Activated naive CD4-positive, alpha-beta T cell treated with anti-CD3 and anti-CD28 coated beads for 36 hours (primary cell): ENCODE measurements around the gene RUNX3. TPM values are rescaled to one million over a fixed set of nuclear protein-coding genes. Genes with fewer than 3 reads are reported as not detected.
"Not testable (repeated sequence)": the region's sequence is repeated elsewhere in the genome, so short reads cannot be mapped to it uniquely, and the experiment has no call there.

Source experiments
- CTCF ChIA-PET: fragments of 350-600 bp; sonication (Branson Sonifier 250); formaldehyde crosslinking; loops from one replicate; lab custom pipeline; 2021; ENCODE audit warnings: antibody characterized with exemption; lab: Charles Lee
- DNase-seq: peaks from one replicate; pipeline ENCODE4 v3.0.0-alpha.2; 2020
- H3K27ac Mint-ChIP-seq: one replicate; pipeline ENCODE4 v1.8.0; 2021; ENCODE audit warnings: mild to moderate bottlenecking, mixed read lengths
- H3K27me3 Mint-ChIP-seq: one replicate; pipeline ENCODE4 v1.8.0; 2021; ENCODE audit warnings: low read depth, mixed read lengths
- H3K36me3 Mint-ChIP-seq: one replicate; pipeline ENCODE4 v1.8.0; 2021; ENCODE audit warnings: low read depth, mixed read lengths
- H3K4me1 Mint-ChIP-seq: one replicate; pipeline ENCODE4 v1.8.0; 2021; ENCODE audit warnings: low read depth, mixed read lengths
- H3K4me3 Mint-ChIP-seq: one replicate; pipeline ENCODE4 v1.8.0; 2021; ENCODE audit warnings: mild to moderate bottlenecking, moderate library complexity, mixed read lengths
- H3K9me3 Mint-ChIP-seq: one replicate; pipeline ENCODE4 v1.8.0; 2021; ENCODE audit warnings: mixed read lengths
- intact Hi-C: fragments of 100-400 bp; cut with micrococcal nuclease; formaldehyde crosslinking; loops from one replicate; pipeline ENCODE4 v1.15.1; 2023
- total RNA-seq, 2 experiments: library from RNA; stranded (reverse); gene quantifications; one replicate each; pipeline ENCODE4 v1.2.3, GENCODE V29; 2021

The RUNX3 gene
- total RNA-seq, 2 experiments from 2014 or later = 72.3 to 83.8 TPM

DNA sequence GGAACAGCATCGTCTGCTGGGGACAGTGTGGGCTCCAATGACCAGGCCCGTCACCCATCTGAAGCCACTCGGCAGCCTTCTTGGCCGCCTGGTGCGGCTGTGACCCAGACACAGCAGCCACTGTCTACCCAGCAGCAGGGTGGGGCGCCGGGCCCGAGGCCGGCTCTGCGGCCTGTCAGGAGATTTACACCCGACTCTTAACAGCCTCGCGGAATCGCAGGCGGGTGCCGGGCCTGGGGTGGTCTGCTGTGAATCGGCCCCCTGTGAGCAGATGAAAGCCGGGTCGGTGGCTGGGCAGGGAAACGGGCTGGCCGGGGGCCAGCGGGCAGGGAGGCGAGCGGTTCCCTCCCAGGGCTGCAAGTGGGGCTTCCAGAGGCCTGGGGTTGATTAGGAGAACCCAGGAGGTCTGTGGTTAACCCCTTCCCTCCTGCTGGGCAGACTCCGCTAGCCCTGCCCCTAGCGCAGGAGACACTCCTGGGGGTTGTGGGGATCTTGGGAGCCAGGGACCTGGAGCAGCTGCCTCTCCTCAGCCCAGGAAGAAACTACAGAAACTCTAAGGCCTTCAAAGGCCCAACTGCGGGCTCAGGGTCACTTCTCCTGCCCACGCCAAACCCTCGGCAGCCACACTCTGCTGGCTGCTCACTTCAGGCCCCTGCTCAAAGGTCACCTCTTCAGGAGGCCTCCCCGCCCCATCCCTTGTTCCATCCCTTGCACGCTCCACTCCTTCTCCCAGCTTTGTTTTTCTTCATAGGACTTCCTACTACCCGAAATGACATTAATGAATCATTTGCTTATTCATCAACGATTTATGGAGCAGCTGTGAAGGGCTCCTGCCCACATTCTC, 15.6 kb downstream of the RUNX3 start:
- DNase-seq = no peak
- no peaks in the 10 kb centered on the region for H3K9me3 Mint-ChIP-seq
- CTCF ChIA-PET = interaction anchor here (1.5 to 3.2 kb wide), 2 partner anchors 37 to 123 kb away, joined by 3 to 10 read pairs; no protein-coding TSS in a partner anchor
- intact Hi-C loops = no loop called here
- peak overlapping the region; percentile 62 for H3K27ac Mint-ChIP-seq
- no peak overlapping the region for H3K4me3 Mint-ChIP-seq
- peaks cover 37% of the 10 kb centered on the region for H3K4me1 Mint-ChIP-seq
- no peaks in the 10 kb centered on the region for H3K27me3 Mint-ChIP-seq
- H3K36me3 Mint-ChIP-seq = peaks cover 49% of the 10 kb centered on the region

- H3K36me3 Mint-ChIP-seq = peaks cover 54% of the 10 kb centered on the region
- H3K4me1 Mint-ChIP-seq = peaks cover 38% of the 10 kb centered on the region
- intact Hi-C loops = no loop called here
- no peaks in the 10 kb centered on the region for H3K27me3 Mint-ChIP-seq
- H3K9me3 Mint-ChIP-seq = no peaks in the 10 kb centered on the region
- H3K27ac Mint-ChIP-seq = no peak overlapping the region
- CTCF ChIA-PET = interaction anchor here (1.0 to 3.2 kb wide), 3 partner anchors 38 to 123 kb away, joined by 3 to 10 read pairs (median 3); no protein-coding TSS in a partner anchor
- no peak overlapping the region for H3K4me3 Mint-ChIP-seq
- DNase-seq = no peak
Measured at GRCh38 chr1:24913616-24914225, 16.4 kb downstream of the RUNX3 start.

DNA sequence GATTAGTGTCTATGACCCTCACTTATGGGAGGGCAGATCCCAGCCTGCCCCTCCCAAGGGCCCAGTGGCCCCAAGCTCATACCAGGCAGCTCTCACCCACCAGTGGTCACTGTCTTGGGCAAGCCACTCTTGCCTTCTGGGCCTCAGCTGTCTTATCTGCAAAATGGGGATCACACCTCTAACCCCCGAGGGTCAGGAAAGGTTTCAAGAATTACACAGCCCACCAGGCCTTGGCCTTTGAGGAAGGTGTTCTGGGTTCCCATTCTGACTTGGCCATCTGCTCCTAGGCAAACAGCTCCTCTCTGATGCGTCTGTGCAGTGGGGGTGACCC, 16.8 kb downstream of the RUNX3 start:
- Mint-ChIP-seq H3K4me3 (no peak overlapping the region), H3K36me3 (peaks cover 51% of the 10 kb centered on the region), H3K9me3 (no peaks in the 10 kb centered on the region), H3K27me3 (no peaks in the 10 kb centered on the region), H3K27ac (no peak overlapping the region), H3K4me1 (peaks cover 38% of the 10 kb centered on the region)
- no peak for DNase-seq
- intact Hi-C loops = no loop called here
- CTCF ChIA-PET = interaction anchor here (0.9 to 3.2 kb wide), 5 partner anchors 18 to 185 kb away, joined by 3 to 10 read pairs (median 3); partner anchors contain the start of gene RUNX3

DNA sequence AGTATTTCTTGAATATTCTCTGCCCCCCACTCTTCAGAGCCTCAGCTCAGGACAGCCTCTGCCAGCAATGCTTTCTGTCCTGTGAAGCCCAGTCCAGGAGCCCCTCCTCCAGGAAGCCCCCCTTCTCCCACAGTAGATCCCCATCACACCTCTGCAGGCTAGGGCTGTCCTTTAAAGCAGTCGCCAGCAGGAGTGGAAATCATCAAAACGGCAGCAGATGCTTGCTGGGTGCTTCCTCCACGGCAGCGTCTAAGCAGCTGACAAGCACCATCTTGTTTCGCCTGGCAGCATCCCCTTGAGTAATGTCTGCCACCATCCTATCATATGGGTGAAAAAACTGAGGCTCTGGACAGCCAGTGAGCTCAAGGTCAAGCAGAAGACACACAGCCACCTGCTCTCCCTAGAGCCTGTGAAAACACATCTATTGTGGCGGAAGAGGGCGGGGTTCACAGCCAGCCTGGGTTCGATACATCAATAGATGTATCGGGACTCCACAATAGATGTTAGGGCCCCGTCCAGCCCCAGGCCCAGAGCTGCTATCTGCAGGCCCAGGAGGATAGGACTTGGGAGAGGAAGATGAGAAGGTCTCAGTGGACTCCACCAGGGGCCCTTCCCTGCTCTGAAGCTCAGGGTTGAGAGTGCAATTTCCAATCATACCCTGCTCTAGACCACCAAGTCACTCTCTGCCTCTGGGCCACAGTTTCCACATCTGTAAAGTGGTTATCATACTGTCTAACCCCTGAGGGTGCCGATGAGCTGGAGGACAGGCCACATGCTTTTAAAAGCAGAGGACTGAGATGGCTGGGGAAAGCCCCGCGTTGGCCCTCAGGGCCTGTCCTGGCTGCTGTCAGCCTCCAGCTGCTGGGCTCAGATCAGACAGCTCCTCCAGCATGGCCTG, 17.5 kb downstream of the RUNX3 start:
- Mint-ChIP-seq H3K27ac (peak overlapping the region; percentile 85), H3K36me3 (peaks cover 53% of the 10 kb centered on the region), H3K4me3 (no peak overlapping the region), H3K4me1 (peaks cover 41% of the 10 kb centered on the region), H3K9me3 (no peaks in the 10 kb centered on the region), H3K27me3 (no peaks in the 10 kb centered on the region)
- DNase-seq = peak; percentile 13
- CTCF ChIA-PET = interaction anchor here (0.9 to 3.2 kb wide), 5 partner anchors 18 to 186 kb away, joined by 3 to 10 read pairs (median 3); partner anchors contain the start of gene RUNX3
- intact Hi-C loops = no loop called here

DNA sequence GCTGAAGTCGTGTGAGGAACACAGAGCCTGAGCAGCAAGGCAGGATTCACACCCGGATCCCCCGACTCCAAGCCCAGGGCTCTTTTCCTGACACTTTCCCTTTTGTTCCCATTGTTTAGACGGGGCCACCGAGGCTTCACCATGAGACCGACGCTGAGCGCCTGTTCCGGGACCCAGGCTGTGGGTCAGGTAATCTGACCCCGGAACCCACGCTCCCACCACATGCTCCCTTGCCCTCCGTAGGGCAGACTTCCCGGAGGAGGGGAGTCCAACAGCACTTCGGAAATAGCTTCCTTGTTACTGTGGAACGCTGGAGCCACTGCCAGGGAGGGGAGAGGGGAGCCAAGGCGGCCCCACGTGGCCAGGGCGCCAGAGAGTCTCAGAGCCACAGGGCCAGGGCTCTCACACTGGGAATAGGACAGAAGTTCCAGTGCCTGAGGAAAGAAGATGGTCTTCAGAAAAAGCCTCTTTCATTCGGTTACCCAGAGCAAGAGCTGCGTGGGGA, 18.4 kb downstream of the RUNX3 start:
- H3K4me1 Mint-ChIP-seq = peaks cover 44% of the 10 kb centered on the region
- DNase-seq = no peak
- H3K27me3 Mint-ChIP-seq = no peaks in the 10 kb centered on the region
- intact Hi-C loops = loop anchor here (1.0 kb wide), 1 partner anchor 14 kb away; no protein-coding TSS in a partner anchor
- H3K4me3 Mint-ChIP-seq = no peak overlapping the region
- peak overlapping the region; percentile 85 for H3K27ac Mint-ChIP-seq
- no peaks in the 10 kb centered on the region for H3K9me3 Mint-ChIP-seq
- CTCF ChIA-PET = no interaction called here
- H3K36me3 Mint-ChIP-seq = peaks cover 54% of the 10 kb centered on the region

GRCh38 chr1:24910751-24911650, 19.1 kb downstream of the RUNX3 start:
- peak overlapping the region; percentile 85 for H3K27ac Mint-ChIP-seq
- peaks cover 59% of the 10 kb centered on the region for H3K36me3 Mint-ChIP-seq
- CTCF ChIA-PET = interaction anchor here (0.5 to 0.6 kb wide), 2 partner anchors 13 to 61 kb away, joined by 3 to 4 read pairs; no protein-coding TSS in a partner anchor
- no peaks in the 10 kb centered on the region for H3K27me3 Mint-ChIP-seq
- DNase-seq = peak; percentile 75
- no peak overlapping the region for H3K4me3 Mint-ChIP-seq
- H3K4me1 Mint-ChIP-seq = peaks cover 42% of the 10 kb centered on the region
- no peaks in the 10 kb centered on the region for H3K9me3 Mint-ChIP-seq
- intact Hi-C loops = loop anchor here (1.0 kb wide), 1 partner anchor 14 kb away; no protein-coding TSS in a partner anchor

- H3K36me3 Mint-ChIP-seq = peaks cover 56% of the 10 kb centered on the region
- intact Hi-C loops = no loop called here
- no peaks in the 10 kb centered on the region for H3K27me3 Mint-ChIP-seq
- no peak overlapping the region for H3K4me3 Mint-ChIP-seq
- no peak for DNase-seq
- no peaks in the 10 kb centered on the region for H3K9me3 Mint-ChIP-seq
- peaks cover 40% of the 10 kb centered on the region for H3K4me1 Mint-ChIP-seq
- CTCF ChIA-PET = no interaction called here
- peak overlapping the region; percentile 85 for H3K27ac Mint-ChIP-seq
Measured at GRCh38 chr1:24910210-24910609, 19.9 kb downstream of the RUNX3 start.

- peaks cover 52% of the 10 kb centered on the region for H3K36me3 Mint-ChIP-seq
- CTCF ChIA-PET = no interaction called here
Measured at GRCh38 chr1:24909388-24909898, 20.6 kb downstream of the RUNX3 start.

GRCh38 chr1:24908591-24909259, 21.4 kb downstream of the RUNX3 start:
- Mint-ChIP-seq H3K9me3 (no peaks in the 10 kb centered on the region), H3K36me3 (peaks cover 55% of the 10 kb centered on the region), H3K4me1 (peaks cover 34% of the 10 kb centered on the region), H3K4me3 (no peak overlapping the region), H3K27ac (no peak overlapping the region), H3K27me3 (no peaks in the 10 kb centered on the region)
- no peak for DNase-seq
- intact Hi-C loops = no loop called here
- CTCF ChIA-PET = no interaction called here

More at GRCh38 chr1:24909388-24909898, 20.6 kb downstream of the RUNX3 start:
- intact Hi-C loops = no loop called here
- H3K9me3 Mint-ChIP-seq = no peaks in the 10 kb centered on the region
- H3K4me3 Mint-ChIP-seq = no peak overlapping the region
- peaks cover 34% of the 10 kb centered on the region for H3K4me1 Mint-ChIP-seq
- H3K27ac Mint-ChIP-seq = peak overlapping the region; percentile 85
- DNase-seq = no peak
- H3K27me3 Mint-ChIP-seq = no peaks in the 10 kb centered on the region

DNA sequence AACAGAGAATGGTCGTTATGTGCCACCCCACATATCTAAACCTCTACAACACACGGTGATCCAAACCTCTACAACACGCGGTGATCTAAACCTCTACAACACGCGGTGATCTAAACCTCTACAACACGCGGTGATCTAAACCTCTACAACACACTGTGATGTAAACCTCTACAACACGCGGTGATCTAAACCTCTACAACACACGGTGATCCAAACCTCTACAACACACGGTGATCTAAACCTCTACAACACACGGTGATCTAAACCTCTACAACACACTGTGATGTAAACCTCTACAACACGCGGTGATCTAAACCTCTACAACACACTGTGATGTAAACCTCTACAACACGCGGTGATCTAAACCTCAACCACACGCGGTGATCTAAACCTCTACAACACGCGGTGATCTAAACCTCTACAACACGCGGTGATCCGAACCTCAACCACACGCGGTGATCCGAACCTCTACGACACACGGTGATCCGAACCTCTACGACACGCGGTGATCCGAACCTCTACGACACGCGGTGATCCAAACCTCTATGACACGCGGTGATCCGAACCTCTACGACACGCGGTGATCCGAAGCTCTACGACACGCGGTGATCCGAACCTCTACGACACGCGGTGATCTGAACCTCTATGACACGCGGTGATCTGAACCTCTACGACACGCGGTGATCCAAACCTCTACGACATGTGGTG, 22.3 kb downstream of the RUNX3 start:
- H3K27me3 Mint-ChIP-seq, CTCF ChIA-PET, H3K27ac Mint-ChIP-seq, H3K4me3 Mint-ChIP-seq, intact Hi-C loops, DNase-seq, H3K9me3 Mint-ChIP-seq: not testable (repeated sequence)
- Mint-ChIP-seq H3K4me1 (peaks cover 34% of the 10 kb centered on the region), H3K36me3 (peaks cover 57% of the 10 kb centered on the region)
